Thoracic aorta (tissue), 2 donors: ENCODE data around the gene NTPCR. TPM values are rescaled to one million over a fixed set of nuclear protein-coding genes. Genes with fewer than 3 reads are reported as not detected.

Experiments
- ATAC-seq: fragments of 150-250 bp; one replicate; pipeline ENCODE4 v1.8.0; 2017; ENCODE audit warnings: low read depth; ENCODE audit not compliant: insufficient number of reproducible peaks, low FRiP score
- DNase-seq: peaks from one replicate; pipeline ENCODE4 v3.0.0-alpha.2; 2020; ENCODE audit warnings: low spot score
- H3K27ac ChIP-seq, 2 donors: fragments of 200-600 bp; sonication (generic); 1 replicate in 1 of 2; 2 replicates in 1 of 2; pipeline ENCODE4 v1.5.1; 2016; ENCODE audit warnings: mild to moderate bottlenecking in 2 of 2, moderate library complexity in 2 of 2
- H3K27me3 ChIP-seq: fragments of 200-600 bp; sonication (generic); replicated peaks from 2 replicates; pipeline ENCODE4 v1.6.0; 2016; ENCODE audit warnings: mild to moderate bottlenecking; ENCODE audit not compliant: insufficient read depth
- H3K36me3 ChIP-seq: fragments of 200-600 bp; sonication (generic); one replicate; pipeline ENCODE4 v1.5.1; 2016
- H3K4me1 ChIP-seq, 2 donors: fragments of 200-600 bp; sonication (generic); 1 replicate in 1 of 2; 2 replicates in 1 of 2; pipeline versions ENCODE4 v1.5.1 to v1.6.0; 2016; ENCODE audit warnings: low read depth in 2 of 2, mild to moderate bottlenecking in 1 of 2; ENCODE audit not compliant: control insufficient read depth in 1 of 2
- H3K4me3 ChIP-seq: fragments of 200-600 bp; sonication (generic); 2 replicates; pipeline ENCODE4 v1.5.1; 2016; ENCODE audit warnings: mild to moderate bottlenecking
- H3K9me3 ChIP-seq: fragments of 200-600 bp; sonication (generic); 2 replicates; pipeline ENCODE4 v1.5.1; 2016
- total RNA-seq, 2 donors: library from RNA; depleted of rRNA; stranded (reverse); fragments of >200 nt; gene quantifications; one replicate each; pipeline versions ENCODE4 v1.1.0 to v1.2.3, GENCODE V29; 2016
- TF ChIP-seq, protein P1 (sequence below): fragments of 200-600 bp; sonication (generic); IDR thresholded peaks from one replicate; pipeline ENCODE4 v1.5.1; 2019; ENCODE audit warnings: antibody characterized with exemption

NTPCR gene
- total RNA-seq, 2 donors from 2014 or later = 9.3 to 21.4 TPM

DNA sequence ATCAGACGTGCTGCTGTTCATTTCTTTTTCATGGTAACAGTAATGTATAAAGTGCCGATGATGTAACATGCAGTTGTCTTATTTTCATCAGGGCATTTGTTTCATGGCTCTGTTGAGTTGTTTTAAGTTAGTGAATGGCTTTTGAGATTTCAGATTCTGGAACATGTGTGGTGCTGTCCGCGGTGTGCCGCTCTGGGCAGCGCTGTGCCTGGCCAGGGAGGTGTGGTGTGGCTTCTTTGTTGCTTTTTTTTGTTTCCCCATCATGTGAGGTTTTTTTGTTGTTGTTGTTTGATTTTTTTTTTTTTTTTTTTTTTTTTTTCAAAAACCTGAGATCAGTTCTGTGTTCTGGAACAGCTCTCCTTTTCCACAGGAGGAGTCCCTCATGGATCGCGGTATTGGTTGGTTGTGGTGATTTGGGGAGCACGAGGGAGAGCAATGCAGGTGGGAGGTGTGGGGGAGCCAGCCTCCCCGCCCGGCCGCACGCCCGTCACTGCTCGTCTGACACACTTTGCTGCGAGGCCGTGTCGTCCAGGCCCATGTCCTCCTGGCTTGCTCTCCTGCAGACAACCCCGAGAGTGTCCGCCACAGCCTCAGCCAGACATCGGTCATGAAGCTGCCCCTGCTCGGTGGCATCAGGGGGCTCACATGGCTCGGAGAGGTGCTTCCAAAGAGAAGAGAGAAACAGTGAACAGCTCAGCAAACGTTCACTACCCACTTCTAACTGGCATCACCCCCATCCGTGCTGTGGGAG, 33.6 kb downstream of the NTPCR start:
- no peak overlapping the region for H3K4me3 ChIP-seq
- no peaks in the 10 kb centered on the region for H3K27me3 ChIP-seq
- H3K9me3 ChIP-seq = no peaks in the 10 kb centered on the region
- DNase-seq = no peak
- no peak for ATAC-seq
- no peak overlapping the region for H3K27ac ChIP-seq
- H3K36me3 ChIP-seq = no peaks in the 10 kb centered on the region
- H3K4me1 ChIP-seq = peaks cover 0 to 5% of the 10 kb centered on the region in 2 donors
- TF ChIP-seq, protein P1, sequence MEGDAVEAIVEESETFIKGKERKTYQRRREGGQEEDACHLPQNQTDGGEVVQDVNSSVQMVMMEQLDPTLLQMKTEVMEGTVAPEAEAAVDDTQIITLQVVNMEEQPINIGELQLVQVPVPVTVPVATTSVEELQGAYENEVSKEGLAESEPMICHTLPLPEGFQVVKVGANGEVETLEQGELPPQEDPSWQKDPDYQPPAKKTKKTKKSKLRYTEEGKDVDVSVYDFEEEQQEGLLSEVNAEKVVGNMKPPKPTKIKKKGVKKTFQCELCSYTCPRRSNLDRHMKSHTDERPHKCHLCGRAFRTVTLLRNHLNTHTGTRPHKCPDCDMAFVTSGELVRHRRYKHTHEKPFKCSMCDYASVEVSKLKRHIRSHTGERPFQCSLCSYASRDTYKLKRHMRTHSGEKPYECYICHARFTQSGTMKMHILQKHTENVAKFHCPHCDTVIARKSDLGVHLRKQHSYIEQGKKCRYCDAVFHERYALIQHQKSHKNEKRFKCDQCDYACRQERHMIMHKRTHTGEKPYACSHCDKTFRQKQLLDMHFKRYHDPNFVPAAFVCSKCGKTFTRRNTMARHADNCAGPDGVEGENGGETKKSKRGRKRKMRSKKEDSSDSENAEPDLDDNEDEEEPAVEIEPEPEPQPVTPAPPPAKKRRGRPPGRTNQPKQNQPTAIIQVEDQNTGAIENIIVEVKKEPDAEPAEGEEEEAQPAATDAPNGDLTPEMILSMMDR = no peak

DNA sequence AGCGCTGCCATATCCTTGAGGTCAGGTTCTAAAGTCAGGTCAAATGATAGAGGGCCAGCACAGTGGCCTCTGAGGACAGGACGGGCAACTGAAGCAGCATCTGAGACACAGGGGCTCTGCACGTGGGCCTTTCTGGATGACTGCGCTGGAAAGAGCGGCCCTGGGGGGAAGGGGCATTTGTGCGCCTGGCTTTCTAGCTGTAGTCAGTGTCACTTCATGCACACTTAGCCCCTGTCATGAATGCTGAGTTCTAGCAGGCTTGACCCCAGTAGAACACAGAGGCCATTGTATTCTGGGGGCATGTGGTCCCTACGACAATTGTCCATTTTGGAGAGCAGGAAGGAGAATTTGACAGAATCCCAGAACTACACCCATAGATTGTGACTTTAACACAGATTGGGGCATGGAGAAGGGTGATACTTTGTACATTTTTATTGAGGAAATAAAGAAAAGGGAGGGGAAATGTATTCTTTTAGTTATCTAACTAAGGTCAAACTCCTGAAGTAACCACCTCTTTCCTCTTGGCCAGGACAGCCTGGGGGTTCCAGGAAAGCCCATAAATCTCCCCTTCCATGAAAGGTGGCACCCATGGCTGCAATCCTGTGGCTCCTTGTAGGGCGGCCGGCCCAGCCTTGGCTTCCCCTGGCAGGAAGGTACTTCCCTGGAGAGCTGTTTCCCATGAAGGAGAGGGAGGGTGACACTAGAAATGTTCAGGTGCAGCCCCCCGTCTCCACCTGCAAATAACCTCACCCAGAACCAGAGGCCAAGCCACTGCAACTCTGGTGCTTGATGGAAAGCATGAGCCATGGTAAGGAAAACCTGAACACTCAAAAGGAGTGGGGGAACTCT, 34.4 kb downstream of the NTPCR start:
- Histone ChIP-seq H3K4me1 (peaks cover 0 to 5% of the 10 kb centered on the region in 2 donors), H3K36me3 (no peaks in the 10 kb centered on the region), H3K27me3 (no peaks in the 10 kb centered on the region), H3K9me3 (no peaks in the 10 kb centered on the region), H3K4me3 (no peak overlapping the region), H3K27ac (no peak overlapping the region)
- no peak for ATAC-seq
- DNase-seq = no peak
- TF ChIP-seq, protein P1 = no peak

DNA sequence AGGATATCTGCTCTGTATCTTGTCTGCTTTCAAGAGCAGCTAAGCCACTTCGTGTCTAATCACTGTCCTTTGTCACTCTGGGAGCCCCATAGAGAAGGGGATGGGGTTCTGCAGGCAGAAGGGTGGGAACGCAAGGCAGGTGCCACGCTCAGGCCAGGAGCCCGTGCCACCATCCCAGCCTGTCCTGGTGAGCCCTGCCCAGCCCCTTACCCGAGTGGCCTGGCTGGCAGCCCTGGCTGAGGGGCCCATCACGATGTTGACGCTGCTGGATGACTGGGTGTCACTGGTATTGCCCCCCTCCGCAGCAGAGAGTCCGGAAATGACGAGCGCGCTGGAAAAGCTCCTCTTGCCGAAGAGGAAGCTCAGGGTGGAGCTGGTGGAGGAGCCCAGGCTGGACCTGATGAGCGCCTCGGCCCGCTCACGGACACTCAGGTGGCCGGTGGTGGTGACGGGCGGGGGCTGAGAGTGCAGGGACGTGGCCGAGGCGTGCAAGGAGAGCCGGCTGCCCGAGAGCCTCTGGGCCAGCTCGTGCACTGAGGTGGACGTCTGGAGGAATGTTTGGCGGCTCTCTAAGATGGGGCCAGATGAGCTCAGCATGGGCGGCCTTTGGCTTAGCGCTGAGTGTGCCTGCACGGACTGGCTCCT, 35.6 kb downstream of the NTPCR start:
- no peaks in the 10 kb centered on the region for H3K9me3 ChIP-seq
- H3K4me1 ChIP-seq = peaks cover 0 to 5% of the 10 kb centered on the region in 2 donors
- TF ChIP-seq, protein P1 = no peak
- ATAC-seq = no peak
- H3K27me3 ChIP-seq = no peaks in the 10 kb centered on the region
- no peak overlapping the region for H3K4me3 ChIP-seq
- no peak for DNase-seq
- no peaks in the 10 kb centered on the region for H3K36me3 ChIP-seq
- no peak overlapping the region for H3K27ac ChIP-seq

DNA sequence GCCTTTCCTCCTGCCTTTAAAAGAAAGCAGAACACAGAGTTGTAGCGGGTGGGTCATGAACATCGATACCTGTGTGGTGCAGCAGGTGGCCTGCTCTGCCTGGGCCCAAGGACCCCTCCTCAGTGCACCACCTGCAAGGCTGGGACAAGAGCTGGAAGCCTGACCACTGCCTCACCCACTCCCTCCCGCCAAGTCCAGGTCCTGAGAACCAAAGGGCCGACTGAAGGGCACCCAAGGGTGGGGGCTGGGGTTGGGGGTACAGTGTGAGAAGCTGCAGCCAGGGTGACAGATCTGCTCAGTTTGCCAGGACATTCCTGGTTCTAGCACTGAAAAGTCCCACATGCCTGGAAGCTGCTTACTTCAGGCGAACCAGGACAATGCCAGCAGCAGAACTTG, 36.1 kb downstream of the NTPCR start:
- Histone ChIP-seq H3K9me3 (no peaks in the 10 kb centered on the region), H3K4me1 (peaks cover 0 to 5% of the 10 kb centered on the region in 2 donors), H3K36me3 (no peaks in the 10 kb centered on the region), H3K27me3 (no peaks in the 10 kb centered on the region), H3K4me3 (no peak overlapping the region), H3K27ac (no peak overlapping the region)
- ATAC-seq (no peak), DNase-seq (no peak)
- TF ChIP-seq, protein P1 = no peak
